Large intestine (tissue), 12 donors: Measurements from ENCODE around the gene AARS2. TPM values are rescaled to one million over a fixed set of nuclear protein-coding genes. Genes with fewer than 3 reads are reported as not detected.
"Not testable (repeated sequence)": the region's sequence is repeated elsewhere in the genome, so short reads cannot be mapped to it uniquely, and the experiment has no call there.

Experiments
- DNase-seq, 2 donors: peaks; one replicate each; pipeline versions ENCODE4 v3.0.0 to v3.0.0-alpha.2; 2013
- H3K27ac ChIP-seq: one replicate; pipeline ENCODE4 v1.5.1; 2013; ENCODE audit warnings: low read length
- H3K27me3 ChIP-seq: 2 replicates; pipeline ENCODE4 v1.6.1; 2013; ENCODE audit warnings: low read length; ENCODE audit not compliant: control insufficient read depth, insufficient read depth
- H3K36me3 ChIP-seq: 2 replicates; pipeline ENCODE4 v1.6.1; 2013; ENCODE audit warnings: low read length; ENCODE audit not compliant: control insufficient read depth, insufficient read depth
- H3K4me1 ChIP-seq: one replicate; pipeline ENCODE4 v1.6.1; 2013; ENCODE audit warnings: low read length; ENCODE audit not compliant: control insufficient read depth, insufficient read depth
- H3K4me3 ChIP-seq: one replicate; pipeline ENCODE4 v1.5.1; 2013; ENCODE audit warnings: low read length
- H3K9me3 ChIP-seq: one replicate; pipeline ENCODE4 v1.6.1; 2013; ENCODE audit warnings: mild to moderate bottlenecking, low read depth, low read length, moderate library complexity; ENCODE audit not compliant: control insufficient read depth
- WGBS: methylation state at CpG from one replicate; pipeline ENCODE4 v1.1.5; 2013; ENCODE audit warnings: low lambda C conversion rate; ENCODE audit not compliant: insufficient coverage; 5-methylcytosine and 5-hydroxymethylcytosine counted together
- long read RNA-seq, 11 donors: transcript quantifications; one replicate each; lab custom pipeline, GENCODE V29; 2026
- polyA plus RNA-seq: library from polyadenylated mRNA; unstranded; fragments of 120-200 nt; gene quantifications from one replicate; pipeline ENCODE4 v1.2.1, GENCODE V29; 2013

Gene AARS2
- polyA plus RNA-seq, result 14.3 TPM
- long read RNA-seq, donor 1, partial matches to known transcripts, result 0 of 2 reads
- long read RNA-seq, donor 1, other reads (novel, unspliced or antisense), result 0 of 2 reads
- long read RNA-seq, donor 2, result 0 reads
- long read RNA-seq, donor 3, partial matches to known transcripts, result 0 of 1 reads
- long read RNA-seq, donor 3, other reads (novel, unspliced or antisense), result 0 of 1 reads
- long read RNA-seq, donor 4, result 0 reads
- long read RNA-seq, donor 5, result 0 reads
- long read RNA-seq, donor 6, partial matches to known transcripts, result 0 of 1 reads
- long read RNA-seq, donor 6, other reads (novel, unspliced or antisense), result 0 of 1 reads
- long read RNA-seq, donor 7, partial matches to known transcripts, result 0 of 1 reads
- long read RNA-seq, donor 7, other reads (novel, unspliced or antisense), result 0 of 1 reads
- long read RNA-seq, donor 8, result 0 reads
- long read RNA-seq, donor 9, result 0 reads
- long read RNA-seq, donor 10, partial matches to known transcripts, result 0 of 2 reads
- long read RNA-seq, donor 10, other reads (novel, unspliced or antisense), result 0 of 2 reads
- long read RNA-seq, donor 11, partial matches to known transcripts, result 0 of 1 reads
- long read RNA-seq, donor 11, other reads (novel, unspliced or antisense), result 0 of 1 reads

DNA sequence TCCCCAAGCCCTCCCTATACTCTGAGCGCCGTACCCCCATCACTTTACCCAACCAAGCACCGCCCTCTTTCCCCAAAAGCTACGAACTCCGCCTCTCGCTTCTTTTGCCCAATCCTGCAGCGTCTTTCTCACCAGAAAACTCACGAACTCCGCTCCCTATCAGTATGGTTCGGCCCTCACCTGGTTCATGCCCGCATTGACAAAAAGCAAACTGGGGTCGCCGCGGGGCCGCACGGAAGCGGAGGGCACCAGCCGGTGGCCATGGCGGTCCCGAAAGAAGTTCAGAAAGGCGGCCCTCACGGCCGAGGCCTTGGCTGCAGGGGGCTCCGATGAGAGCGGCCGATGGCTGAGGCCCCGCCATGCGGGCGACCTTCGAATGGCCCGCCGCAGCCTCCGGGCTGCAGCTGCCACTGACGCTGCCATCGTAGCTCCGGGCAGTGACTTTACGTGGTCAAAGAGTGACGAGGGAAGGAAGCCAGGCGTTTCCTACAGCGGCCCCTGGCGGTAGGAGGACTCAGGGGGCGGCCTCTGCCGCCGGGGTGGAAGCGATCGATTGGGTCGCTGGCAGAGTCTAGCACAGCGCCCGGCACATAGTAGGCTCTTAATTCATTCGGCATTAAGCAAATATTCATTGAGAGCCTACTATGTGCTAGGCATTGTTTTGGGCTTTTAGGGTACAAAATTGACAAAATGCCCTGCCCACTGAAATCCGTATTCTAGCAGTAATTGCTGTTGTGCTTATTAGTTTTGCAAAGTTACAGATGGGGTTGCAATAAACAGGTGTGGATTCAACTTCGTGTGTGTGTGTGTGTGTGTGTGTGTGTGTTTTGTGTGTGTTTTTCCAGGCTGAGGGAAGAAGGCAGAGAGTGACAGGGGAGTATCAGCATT lies at the start of gene AARS2:
Gene AARS2 (minus strand): TSS at position 447 of the 888 bp plus-strand sequence. CDS start 24 bp downstream, at position 423.
- peak; percentile 82 to 88 for DNase-seq
- H3K4me3 ChIP-seq, result peak within 1 kb of the TSS; percentile 85
- no peak within 1 kb of the TSS for H3K27ac ChIP-seq
- H3K27me3 ChIP-seq, result peaks cover 5% of the 10 kb centered on the region
- WGBS, result no CpG with 5 or more reads among the region's 52 CpGs
- H3K9me3 ChIP-seq, result no peaks in the 10 kb centered on the region
- peaks cover 28% of the 10 kb centered on the region for H3K36me3 ChIP-seq
- H3K4me1 ChIP-seq, result peaks cover 29% of the 10 kb centered on the region

DNA sequence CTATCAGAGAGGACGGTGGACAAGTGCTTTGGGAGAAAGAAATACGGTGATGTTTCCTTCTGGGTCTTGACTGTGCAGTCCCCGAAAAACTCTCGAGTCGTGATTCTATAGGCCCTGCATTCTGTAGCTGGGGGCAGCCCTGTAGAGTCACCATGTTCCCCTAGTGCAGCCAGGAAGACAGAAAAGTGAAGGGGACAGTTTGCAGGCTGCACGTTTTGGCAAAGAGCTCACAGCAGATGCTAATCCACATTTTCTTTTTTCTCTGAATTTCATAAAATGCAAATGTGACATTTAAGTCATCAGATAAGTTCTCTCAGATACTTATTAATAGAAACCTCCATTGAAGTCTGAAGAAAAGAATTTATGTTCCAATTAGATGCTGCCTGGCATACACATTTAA lies 48.8 kb upstream of the AARS2 start:
- H3K27ac ChIP-seq, result no peak overlapping the region
- no peak overlapping the region for H3K4me3 ChIP-seq
- DNase-seq, result no peak
- no peaks in the 10 kb centered on the region for H3K9me3 ChIP-seq
- H3K27me3 ChIP-seq, result peaks cover 3% of the 10 kb centered on the region
- H3K4me1 ChIP-seq, result no peaks in the 10 kb centered on the region
- H3K36me3 ChIP-seq, result no peaks in the 10 kb centered on the region
- whole genome bisulfite sequencing, result no CpG with 5 or more reads among the region's 6 CpGs

DNA sequence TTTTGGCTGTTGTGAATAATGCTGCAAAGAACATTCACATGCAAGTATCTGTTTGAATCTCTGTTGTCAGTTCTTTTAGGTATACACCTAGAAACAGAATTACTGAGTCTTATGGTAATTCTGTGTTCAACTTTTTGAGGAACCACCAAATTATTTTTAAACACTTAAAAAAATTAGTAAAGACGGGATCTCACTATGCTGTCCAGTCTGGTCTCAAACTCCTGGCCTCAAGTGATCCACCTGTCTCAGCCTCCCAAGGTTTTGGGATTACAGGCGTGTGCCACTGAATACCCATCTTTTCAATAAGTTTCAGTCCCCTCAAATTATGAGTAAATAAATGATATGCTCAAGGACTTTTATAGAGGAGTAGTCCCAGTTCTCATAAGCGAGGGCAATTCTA lies 46.8 kb upstream of the AARS2 start:
- H3K36me3 ChIP-seq, result no peaks in the 10 kb centered on the region
- no peak overlapping the region for H3K4me3 ChIP-seq
- no CpG with 5 or more reads among the region's 3 CpGs for WGBS
- H3K27me3 ChIP-seq, result peaks cover 7% of the 10 kb centered on the region
- H3K9me3 ChIP-seq, result no peaks in the 10 kb centered on the region
- no peak overlapping the region for H3K27ac ChIP-seq
- H3K4me1 ChIP-seq, result no peaks in the 10 kb centered on the region
- DNase-seq, result no peak

DNA sequence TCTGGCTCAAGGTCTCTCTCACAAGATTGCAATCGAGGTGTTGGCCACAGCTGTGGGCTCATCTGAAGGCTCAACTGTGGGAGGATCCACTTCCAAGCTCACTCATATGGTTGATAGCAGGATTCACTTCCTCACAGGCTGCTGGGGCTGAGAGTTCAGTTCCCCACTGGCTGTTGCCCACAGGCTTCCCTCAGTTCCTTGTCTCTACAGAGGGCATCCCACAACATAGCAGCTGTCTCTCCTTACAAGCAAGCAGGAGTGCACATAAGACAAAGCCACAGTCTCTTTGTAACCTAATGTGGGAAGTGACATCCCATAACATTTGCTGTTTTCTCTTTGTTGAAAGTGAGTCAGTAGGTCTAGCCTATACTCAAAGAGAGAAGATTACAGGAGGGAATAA lies 43.3 kb upstream of the AARS2 start:
- no peaks in the 10 kb centered on the region for H3K36me3 ChIP-seq
- no peaks in the 10 kb centered on the region for H3K4me1 ChIP-seq
- no CpG with 5 or more reads among the region's 1 CpG for WGBS
- H3K27ac ChIP-seq, result no peak overlapping the region
- H3K4me3 ChIP-seq, result no peak overlapping the region
- H3K27me3 ChIP-seq, result peaks cover 4% of the 10 kb centered on the region
- H3K9me3 ChIP-seq, result no peaks in the 10 kb centered on the region
- no peak for DNase-seq

DNA sequence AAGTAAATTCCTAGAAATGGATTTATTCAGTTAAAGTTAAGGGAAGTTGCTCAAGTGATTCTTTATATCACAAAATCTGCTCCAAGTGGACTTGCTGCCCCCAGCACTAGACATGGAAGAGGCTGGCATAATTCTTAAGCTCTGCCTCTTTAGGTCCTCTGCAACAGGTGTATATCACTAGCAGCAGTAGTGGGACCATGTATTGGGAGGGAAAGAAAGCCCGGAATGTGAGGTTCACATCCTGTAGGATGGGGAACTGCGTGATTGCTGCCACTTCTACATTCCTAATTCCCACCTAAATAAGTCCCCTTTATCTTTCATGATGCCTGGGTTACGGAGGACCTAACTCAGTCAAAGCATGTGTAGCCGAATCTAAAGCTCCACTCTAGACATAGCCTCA lies 42.5 kb upstream of the AARS2 start:
- Histone ChIP-seq H3K36me3 (no peaks in the 10 kb centered on the region), H3K9me3 (no peaks in the 10 kb centered on the region), H3K27me3 (peaks cover 4% of the 10 kb centered on the region), H3K27ac (no peak overlapping the region), H3K4me3 (no peak overlapping the region), H3K4me1 (no peaks in the 10 kb centered on the region)
- no CpG with 5 or more reads among the region's 4 CpGs for WGBS
- DNase-seq, result no peak

DNA sequence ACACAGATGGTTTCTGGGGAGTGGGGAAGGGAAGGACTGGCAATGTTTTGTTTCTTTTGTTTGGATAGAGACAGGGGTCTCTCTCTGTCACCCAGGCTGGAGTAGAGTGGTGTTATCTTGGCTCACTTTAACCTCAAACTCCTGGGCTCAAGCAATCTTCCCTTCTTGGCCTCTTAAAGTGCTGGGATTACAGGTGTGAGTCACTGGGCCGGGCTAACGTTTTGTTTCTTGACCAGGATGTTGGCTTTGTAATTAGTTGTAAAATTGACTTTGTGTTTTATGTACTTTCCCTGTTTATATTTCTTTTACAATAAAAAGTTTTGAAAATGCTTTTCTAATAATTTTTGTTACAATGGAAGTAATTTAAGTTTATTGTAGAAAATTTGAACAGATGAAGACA lies 40.2 kb upstream of the AARS2 start:
- Histone ChIP-seq H3K9me3 (no peaks in the 10 kb centered on the region), H3K36me3 (no peaks in the 10 kb centered on the region)

DNA sequence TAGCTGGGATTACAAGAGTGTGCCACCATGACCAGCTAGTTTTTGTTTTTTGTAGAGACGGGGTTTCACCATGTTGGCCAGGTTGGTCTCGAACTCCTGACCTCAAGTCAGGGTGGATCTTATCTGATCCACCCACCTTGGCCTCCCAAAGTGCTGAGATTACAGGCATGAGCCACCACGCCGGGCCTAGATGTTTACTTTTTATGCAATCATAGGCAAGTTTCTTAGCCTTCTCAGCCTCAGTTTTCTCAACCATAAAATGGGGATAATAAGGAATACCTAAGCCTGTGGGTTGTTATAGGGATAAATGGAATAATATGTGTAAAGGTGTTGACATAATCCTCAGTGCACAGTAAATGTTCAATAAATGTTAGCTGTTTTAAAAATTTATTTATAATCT lies 39.1 kb upstream of the AARS2 start:
- Histone ChIP-seq H3K36me3 (no peaks in the 10 kb centered on the region), H3K27me3 (peaks cover 4% of the 10 kb centered on the region), H3K4me1 (no peaks in the 10 kb centered on the region), H3K27ac (no peak overlapping the region), H3K9me3 (no peaks in the 10 kb centered on the region), H3K4me3 (no peak overlapping the region)
- DNase-seq, result no peak
- 71% methylated on average over 2 of the region's 4 CpGs for WGBS

More for the DNA sequence above, 40.2 kb upstream of the AARS2 start:
- DNase-seq, result no peak
- Histone ChIP-seq H3K27ac (no peak overlapping the region), H3K27me3 (peaks cover 4% of the 10 kb centered on the region), H3K4me3 (no peak overlapping the region), H3K4me1 (no peaks in the 10 kb centered on the region)
- WGBS, result no CpG with 5 or more reads among the region's 2 CpGs

DNA sequence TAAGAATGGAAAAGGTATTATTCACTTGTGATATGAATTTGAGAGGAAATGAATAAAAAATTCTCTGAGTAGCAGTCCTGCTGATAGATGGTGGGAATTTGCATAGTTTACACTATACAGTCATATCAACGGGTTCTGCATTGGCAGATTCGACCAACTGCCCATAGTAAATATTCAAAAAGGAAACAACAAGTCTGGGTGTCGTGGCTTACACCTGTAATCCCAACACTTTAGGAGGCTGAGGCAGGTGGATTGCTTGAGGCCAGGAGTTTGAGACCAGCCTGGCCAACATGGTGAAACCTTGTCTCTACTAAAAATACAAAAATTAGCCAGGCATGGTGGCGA lies 37.5 kb upstream of the AARS2 start:
- H3K4me3 ChIP-seq, H3K27ac ChIP-seq, H3K9me3 ChIP-seq, H3K4me1 ChIP-seq, H3K36me3 ChIP-seq, DNase-seq, H3K27me3 ChIP-seq: not testable (repeated sequence)
- WGBS, result 67% methylated on average over 1 of the region's 4 CpGs

DNA sequence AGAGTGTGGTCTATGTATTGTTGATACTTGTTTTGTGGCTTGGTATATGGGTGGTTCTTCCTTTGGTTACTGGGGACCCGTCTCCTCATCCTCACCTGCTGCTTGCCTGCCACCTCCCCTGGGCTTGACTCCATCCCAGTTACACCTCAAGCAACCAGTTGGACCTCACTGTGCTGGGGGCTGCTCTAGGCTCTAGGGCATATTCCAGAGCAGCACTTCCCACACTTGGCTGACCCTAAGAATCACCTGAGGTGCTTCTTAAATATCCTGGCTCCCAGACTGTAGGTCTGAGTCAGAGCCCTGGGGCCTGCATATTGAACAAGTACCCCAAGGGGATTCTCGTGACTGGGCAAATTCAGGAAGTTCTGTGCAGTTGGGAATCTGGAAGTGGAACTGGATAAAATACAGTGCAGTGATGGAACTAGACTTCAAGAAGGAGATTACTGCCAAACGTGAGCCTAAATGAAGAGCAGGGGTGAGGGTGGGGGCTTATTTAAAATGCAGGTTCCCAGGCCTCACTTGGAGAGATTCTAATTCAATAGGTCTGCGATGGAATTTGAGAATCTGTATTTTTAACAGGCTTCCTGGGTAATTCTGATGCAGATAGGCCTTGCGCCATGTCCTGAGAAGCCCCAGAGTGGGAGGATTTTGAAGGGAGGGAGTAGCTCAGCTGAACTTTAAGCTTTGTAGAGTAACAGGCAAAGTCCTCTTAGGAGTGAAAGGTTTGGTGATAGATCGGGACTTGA lies 36.9 kb upstream of the AARS2 start:
- 60% methylated on average over 2 of the region's 6 CpGs for WGBS
- Histone ChIP-seq H3K27me3 (peaks cover 7% of the 10 kb centered on the region), H3K4me3 (no peak overlapping the region), H3K27ac (no peak overlapping the region), H3K4me1 (no peaks in the 10 kb centered on the region), H3K9me3 (no peaks in the 10 kb centered on the region), H3K36me3 (no peaks in the 10 kb centered on the region)
- no peak for DNase-seq

DNA sequence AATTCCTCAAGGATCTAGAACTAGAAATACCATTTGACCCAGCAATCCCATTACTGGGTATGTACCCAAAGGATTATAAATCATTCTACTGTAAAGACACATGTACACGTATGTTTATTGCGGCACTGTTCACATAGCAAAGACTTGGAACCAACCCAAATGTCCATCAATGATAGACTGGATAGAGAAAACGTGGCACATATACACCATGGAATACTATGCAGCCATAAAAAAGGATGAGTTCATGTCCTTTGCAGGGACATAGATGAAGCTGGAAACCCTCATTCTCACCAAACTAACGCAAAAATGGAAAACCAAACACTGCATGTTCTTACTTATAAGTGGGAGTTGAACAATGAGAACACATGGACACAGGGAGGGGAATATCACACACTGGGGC lies 33.7 kb upstream of the AARS2 start:
- H3K9me3 ChIP-seq, H3K4me1 ChIP-seq, DNase-seq, H3K27ac ChIP-seq, H3K36me3 ChIP-seq, H3K4me3 ChIP-seq: not testable (repeated sequence)
- H3K27me3 ChIP-seq, result peaks cover 33% of the 10 kb centered on the region
- WGBS, result no CpG with 5 or more reads among the region's 4 CpGs
